HG03025 (cell line): ENCODE results near the gene PPP1R12B.
"Not testable (repeated sequence)": the region's sequence is repeated elsewhere in the genome, so short reads cannot be mapped to it uniquely, and the experiment has no call there.

Experiments
- ATAC-seq: cut with Tn5 transposase; IDR thresholded peaks from one replicate; pipeline ENCODE4 v1.9.1; 2021; ENCODE audit warnings: mild to moderate bottlenecking, moderate library complexity; ENCODE audit not compliant: unreplicated experiment, low FRiP score

PPP1R12B gene

GRCh38 chr1:202575918-202576653 lies 227.6 kb downstream of the PPP1R12B start:
- no peak for ATAC-seq

DNA sequence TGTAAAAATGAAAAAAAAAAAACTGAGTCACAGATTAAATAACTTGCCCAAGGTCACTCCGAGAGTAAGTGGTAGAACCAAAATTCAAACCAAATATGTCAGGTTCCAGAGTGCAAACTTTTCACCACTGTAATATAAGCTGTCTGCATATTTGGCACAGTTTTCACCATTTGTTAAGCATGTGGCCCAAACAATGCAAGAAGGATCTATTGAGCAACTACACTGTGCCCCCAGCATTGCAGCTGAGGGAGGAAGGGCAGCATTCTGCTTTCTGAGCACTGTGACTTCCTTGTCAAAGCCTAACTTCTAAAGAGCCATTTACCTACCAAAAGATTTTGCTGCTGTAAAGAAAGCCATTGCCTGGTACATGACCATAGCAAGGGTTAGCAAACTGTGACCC lies 228.3 kb downstream of the PPP1R12B start:
- no peak for ATAC-seq

- ATAC-seq = no peak
Measured at GRCh38 chr1:202577381-202577780, 228.9 kb downstream of the PPP1R12B start.

GRCh38 chr1:202578001-202578504 lies 229.6 kb downstream of the PPP1R12B start:
- ATAC-seq = no peak

DNA sequence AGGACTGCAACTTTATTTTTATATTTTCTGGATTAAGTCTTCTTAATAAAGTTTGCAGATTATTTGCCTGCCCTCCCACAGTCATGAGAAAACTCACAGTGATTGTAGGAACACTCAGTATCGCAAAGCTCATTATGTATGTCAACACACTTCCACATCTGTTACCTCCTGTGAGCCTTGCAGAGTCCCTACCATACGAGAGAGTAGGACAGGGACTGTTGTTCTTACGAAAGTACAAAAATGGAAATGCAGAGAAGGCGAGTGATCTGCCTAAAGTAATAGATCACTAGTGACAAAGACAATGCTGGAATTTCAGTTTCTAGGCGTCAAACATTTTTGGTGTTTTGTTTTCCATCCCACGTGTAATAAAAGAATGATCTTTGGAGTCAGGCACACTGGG lies 230.1 kb downstream of the PPP1R12B start:
- ATAC-seq = no peak

- no peak for ATAC-seq
Measured at GRCh38 chr1:202579806-202580205, 231.3 kb downstream of the PPP1R12B start.

DNA sequence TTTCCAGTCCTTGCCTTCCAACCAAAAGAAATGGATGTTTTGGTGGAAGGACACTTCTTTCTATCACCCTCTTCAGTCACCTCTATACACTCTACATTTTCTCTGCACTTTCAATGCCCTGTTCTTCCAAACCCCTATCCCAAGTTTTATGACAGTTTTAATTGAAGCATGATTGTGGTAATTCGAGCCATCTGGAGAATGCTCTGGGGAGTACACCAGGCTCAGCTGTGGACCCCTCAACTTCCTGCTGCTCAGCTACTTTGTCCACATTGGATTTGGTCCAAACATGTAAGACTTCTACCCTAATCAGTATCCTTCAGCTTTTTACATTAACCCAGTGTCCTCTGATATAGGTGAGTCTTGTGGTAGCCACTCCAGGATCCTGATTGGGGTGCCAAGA lies 232.1 kb downstream of the PPP1R12B start:
- ATAC-seq = no peak

DNA sequence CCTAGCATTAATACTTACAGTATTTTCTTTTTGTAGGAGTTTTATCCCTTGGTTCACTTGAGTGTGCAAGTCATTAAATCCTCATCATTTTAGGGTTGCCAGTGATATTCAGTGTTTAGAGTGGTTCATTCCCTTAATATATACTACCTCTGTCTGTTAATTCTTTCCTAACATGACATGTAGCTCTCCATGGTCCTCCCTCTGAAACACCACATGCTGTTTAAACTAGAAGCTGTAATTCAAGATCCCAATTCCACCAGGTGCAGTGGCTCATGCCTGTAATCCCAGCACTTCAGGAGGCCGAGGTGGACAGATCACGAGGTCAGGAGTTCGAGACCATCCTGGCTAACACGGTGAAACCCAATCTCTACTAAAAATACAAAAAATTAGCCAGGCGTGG lies 233.9 kb downstream of the PPP1R12B start:
- not testable (repeated sequence) for ATAC-seq

DNA sequence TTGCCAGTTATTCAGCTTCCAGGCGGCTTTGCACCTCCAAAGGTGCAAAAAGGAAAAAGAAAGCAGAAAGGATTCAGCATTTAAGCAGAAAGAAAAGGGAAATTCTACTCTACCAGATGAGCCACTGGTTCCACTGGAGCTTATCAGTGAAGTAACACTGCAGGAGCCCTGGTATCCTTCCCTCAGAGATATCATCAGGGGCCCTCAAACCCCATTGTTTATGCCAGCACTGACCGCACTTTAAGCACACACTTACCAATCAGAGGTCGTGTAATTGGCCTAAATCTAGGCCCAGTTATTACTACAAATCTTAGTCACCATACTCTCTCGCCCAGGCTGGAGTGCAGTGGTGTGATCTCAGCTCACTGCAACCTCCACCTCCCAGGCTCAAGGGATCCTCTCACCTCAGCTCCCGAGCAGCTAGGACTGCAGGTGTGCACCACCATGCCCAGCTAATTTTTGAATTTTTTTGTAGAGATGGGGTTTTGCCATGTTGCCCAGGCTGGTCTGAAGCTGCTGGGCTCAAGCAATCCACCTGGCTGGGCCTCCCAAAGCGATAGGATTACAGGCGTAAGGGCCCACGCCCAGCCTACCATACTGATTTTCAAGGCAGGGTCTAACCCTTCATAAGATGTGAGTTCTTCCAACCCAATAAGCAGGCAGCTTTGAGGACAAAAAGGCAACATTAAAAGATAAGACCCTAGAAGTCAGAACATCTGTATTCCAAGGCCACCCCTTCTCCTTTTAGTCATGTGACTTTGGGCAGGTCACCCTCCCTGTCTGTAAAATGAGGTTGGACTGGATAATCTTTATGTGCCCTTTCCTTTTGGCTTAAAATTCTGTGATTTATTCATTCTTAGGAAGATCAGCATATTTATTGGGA lies 236.4 kb downstream of the PPP1R12B start:
- no peak for ATAC-seq

DNA sequence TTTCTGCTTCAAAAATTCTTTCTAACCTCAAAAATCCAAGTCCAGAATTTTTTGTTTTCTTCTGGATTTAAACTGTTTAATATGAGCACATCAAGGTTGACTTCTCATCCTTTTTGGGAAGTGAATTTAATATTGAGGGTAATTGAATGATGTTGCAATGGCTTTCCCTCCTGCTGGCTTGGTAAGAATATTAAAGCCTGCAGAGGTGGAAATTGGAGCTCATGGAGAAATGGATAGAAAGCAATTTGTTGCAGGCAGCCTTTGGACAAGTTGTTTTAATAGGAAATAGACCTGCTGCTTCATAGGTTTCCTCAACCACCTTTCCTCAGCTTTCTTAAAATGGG lies 237.1 kb downstream of the PPP1R12B start:
- no peak for ATAC-seq

DNA sequence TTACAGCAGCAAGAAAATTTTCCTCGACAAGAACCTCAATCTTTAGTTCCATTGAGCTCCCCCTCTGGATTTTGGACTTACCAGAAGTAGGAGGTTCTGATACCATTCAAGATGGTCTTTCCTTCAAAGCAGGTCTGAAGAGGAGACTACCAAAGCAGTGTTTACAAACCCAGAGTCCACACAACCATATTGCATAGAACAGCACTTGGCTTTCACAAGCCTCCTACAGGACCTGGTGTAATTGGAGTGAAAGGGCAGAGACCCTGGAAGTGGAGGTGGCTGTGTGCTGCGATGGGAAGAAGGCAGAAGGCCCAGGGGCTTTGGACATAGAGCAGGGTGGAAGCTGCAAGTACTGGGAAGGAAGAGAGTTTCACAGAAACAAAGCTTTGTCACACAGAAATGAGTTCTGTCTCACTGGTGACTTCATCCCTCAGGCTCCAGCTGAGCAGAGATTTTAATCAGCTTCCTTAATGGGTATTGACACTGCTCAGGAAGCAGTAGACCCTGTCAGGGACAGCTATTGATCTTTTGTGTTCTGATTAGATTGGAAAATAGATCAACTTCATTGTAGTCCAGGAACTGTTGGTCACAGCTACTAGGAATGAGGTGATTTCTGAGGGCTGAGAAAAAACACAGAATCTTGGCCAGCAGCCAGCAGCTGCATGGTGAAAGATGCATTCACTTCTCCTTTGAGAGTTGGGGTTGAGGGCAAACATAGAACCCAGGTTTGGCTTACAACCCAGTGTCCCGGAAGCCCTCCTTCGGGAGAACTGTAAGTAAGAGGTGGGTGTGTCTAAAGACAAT lies 237.7 kb downstream of the PPP1R12B start:
- ATAC-seq = no peak

- ATAC-seq = no peak
Measured at GRCh38 chr1:202586871-202587270, 238.4 kb downstream of the PPP1R12B start.

- ATAC-seq = no peak
Measured at GRCh38 chr1:202587859-202588485, 239.5 kb downstream of the PPP1R12B start.

DNA sequence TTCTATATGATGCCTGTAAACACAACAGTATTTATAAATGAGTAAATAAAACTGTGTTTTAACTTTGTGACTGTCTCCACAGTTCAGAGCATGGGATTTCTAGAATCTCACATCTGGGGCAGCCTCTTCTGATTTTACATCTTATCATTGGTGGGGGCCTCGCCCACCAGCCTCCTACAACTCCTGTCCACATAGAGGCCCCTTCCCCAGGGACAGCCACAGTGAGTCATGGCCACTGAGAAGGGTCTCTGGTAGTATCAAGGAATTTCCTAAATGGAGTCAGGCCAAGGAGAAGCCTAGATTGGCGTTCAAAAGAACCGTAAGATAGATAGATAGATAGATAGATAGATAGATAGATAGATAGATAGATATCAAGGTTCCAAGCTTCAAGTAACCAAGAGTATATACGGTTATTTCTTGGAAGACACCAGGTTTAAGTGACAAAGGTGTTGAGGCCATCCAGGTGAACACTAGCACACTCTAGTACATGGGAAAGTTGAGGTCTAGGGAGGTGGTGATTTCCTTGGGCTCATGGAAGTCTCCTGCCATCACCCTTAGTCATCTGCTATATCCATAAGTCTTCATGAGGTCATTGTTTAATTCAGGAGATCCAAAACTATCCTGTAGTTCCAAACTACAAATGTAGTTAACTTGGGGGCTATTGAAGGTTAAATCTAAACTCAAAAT lies 240.1 kb downstream of the PPP1R12B start:
- ATAC-seq = no peak

- ATAC-seq = no peak
Measured at GRCh38 chr1:202589190-202589930, 240.9 kb downstream of the PPP1R12B start.

GRCh38 chr1:202590126-202590525 lies 241.6 kb downstream of the PPP1R12B start:
- no peak for ATAC-seq

DNA sequence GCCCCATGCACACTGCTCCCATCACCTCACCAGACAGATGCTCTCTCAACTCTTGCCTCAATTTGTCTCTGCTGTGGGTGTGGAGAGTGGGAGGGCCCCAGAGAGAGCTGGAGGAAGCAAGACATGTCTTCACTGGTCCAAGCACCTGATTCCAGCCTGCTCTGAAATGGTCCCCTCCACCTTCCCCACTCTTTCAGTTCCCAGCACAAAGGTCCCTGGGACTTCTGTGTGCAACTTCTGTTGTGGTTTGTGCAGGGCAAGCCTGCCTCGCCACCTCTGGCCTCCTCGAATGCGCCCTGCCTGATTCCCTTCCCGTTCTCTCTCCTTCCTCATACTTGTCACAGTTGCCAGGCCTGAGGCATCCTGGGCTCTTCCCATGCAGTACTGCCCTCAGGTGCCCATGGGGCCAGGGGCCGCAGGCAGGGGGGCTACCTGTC lies 242.5 kb downstream of the PPP1R12B start:
- no peak for ATAC-seq

DNA sequence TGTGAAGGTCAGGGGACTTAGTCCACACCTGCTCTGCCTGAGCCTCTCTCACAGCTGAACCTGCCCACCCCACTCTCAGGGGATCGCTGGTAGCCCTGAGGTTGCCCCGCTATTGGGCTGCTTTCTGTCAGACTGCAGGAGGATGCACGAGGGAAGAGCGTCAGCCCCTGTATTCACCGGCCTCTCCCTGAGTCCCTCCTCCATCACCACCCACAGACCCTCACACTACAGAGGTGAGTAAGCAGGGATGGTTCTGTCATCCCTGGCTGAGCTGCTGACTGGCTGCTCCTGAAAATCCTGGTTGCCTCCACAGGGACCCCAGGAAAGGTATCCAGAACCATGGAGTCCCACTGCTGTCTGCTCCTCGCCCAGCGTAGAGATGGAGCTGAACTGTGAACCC lies 243.0 kb downstream of the PPP1R12B start:
- no peak for ATAC-seq

DNA sequence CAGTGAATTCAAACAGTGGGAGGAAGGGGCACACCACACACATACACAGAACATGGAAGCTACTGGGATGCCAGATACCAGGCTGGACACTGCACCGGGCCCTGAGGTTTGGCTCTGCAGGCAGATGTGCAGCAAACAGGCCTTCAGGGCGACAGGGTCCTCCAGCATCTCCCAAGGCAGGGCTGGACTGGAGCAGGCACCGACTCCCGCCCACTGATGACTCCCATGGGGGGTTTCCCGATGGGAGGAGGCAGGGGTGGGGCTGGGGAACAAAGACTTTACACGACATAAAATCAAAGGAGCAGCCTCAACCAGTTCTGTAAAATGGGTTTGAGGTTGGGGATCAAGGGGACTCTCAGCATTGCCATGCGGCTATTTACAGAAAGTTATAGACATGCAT lies 243.6 kb downstream of the PPP1R12B start:
- no peak for ATAC-seq
